GM18520 (cell line): ENCODE data around the gene STRBP.
A peak's percentile ranks its signal among the peaks of the same experiment; 100 is the strongest.
"Not testable (repeated sequence)": the region's sequence is repeated elsewhere in the genome, so short reads cannot be mapped to it uniquely, and the experiment has no call there.

Source experiments
- ATAC-seq: cut with Tn5 transposase; IDR thresholded peaks from one replicate; pipeline ENCODE4 v1.9.1; 2021; ENCODE audit not compliant: unreplicated experiment

The STRBP gene

GRCh38 chr9:123251324-123251723 is 17.1 kb downstream of the STRBP start:
- ATAC-seq: no peak

- ATAC-seq: no peak
These were observed 17.9 kb downstream of the STRBP start for GRCh38 chr9:123250504-123250903.

- ATAC-seq: not testable (repeated sequence)
These were observed 19.2 kb downstream of the STRBP start for GRCh38 chr9:123249162-123249561.

- ATAC-seq: no peak
These were observed 19.8 kb downstream of the STRBP start for GRCh38 chr9:123248630-123249029.

- no peak for ATAC-seq
These were observed 21.9 kb downstream of the STRBP start for GRCh38 chr9:123246534-123246933.

GRCh38 chr9:123239726-123240125 is 28.7 kb downstream of the STRBP start:
- ATAC-seq: no peak

GRCh38 chr9:123238365-123238764 is 30.0 kb downstream of the STRBP start:
- ATAC-seq: no peak

- no peak for ATAC-seq
These were observed 31.2 kb downstream of the STRBP start for GRCh38 chr9:123237220-123237619.

GRCh38 chr9:123235448-123235847 is 32.9 kb downstream of the STRBP start:
- no peak for ATAC-seq

GRCh38 chr9:123234853-123235252 is 33.5 kb downstream of the STRBP start:
- no peak for ATAC-seq

- ATAC-seq: no peak
These were observed 36.1 kb downstream of the STRBP start for GRCh38 chr9:123232332-123232731.

GRCh38 chr9:123231421-123231820 is 37.0 kb downstream of the STRBP start:
- no peak for ATAC-seq

- no peak for ATAC-seq
These were observed 39.4 kb downstream of the STRBP start for GRCh38 chr9:123228967-123229366.

- no peak for ATAC-seq
These were observed 42.4 kb downstream of the STRBP start for GRCh38 chr9:123225995-123226394.

GRCh38 chr9:123225374-123225813 is 43.0 kb downstream of the STRBP start:
- peak; percentile 81 for ATAC-seq

GRCh38 chr9:123220127-123220526 is 48.3 kb downstream of the STRBP start:
- ATAC-seq: no peak

- no peak for ATAC-seq
These were observed 49.6 kb downstream of the STRBP start for GRCh38 chr9:123218831-123219230.

- ATAC-seq: no peak
These were observed 51.2 kb downstream of the STRBP start for GRCh38 chr9:123217128-123217654.

GRCh38 chr9:123216251-123216797 is 52.1 kb downstream of the STRBP start:
- ATAC-seq: no peak

GRCh38 chr9:123211081-123211480 is 57.3 kb downstream of the STRBP start:
- ATAC-seq: no peak

GRCh38 chr9:123208626-123209174 is 59.7 kb downstream of the STRBP start:
- no peak for ATAC-seq

- no peak for ATAC-seq
These were observed 62.3 kb downstream of the STRBP start for GRCh38 chr9:123206065-123206464.

GRCh38 chr9:123201083-123201482 is 67.3 kb downstream of the STRBP start:
- no peak for ATAC-seq
